HG02678 (cell line): ENCODE data around the gene IGF2R.

Source experiments
- ATAC-seq: cut with Tn5 transposase; IDR thresholded peaks from one replicate; pipeline ENCODE4 v1.9.1; 2021; ENCODE audit warnings: mild to moderate bottlenecking, moderate library complexity; ENCODE audit not compliant: unreplicated experiment

Gene IGF2R

GRCh38 chr6:160070427-160070826 is 101.5 kb downstream of the IGF2R start:
- peak; percentile 57 for ATAC-seq

- ATAC-seq = no peak
These were observed 101.9 kb downstream of the IGF2R start for GRCh38 chr6:160070831-160071230.

- no peak for ATAC-seq
These were observed 103.2 kb downstream of the IGF2R start for GRCh38 chr6:160071805-160072690.

GRCh38 chr6:160073272-160073671 is 104.4 kb downstream of the IGF2R start:
- no peak for ATAC-seq

GRCh38 chr6:160076009-160076408 is 107.1 kb downstream of the IGF2R start:
- no peak for ATAC-seq

GRCh38 chr6:160077024-160077423 is 108.1 kb downstream of the IGF2R start:
- ATAC-seq = no peak

- no peak for ATAC-seq
These were observed 108.6 kb downstream of the IGF2R start for GRCh38 chr6:160077526-160077925.

- no peak for ATAC-seq
These were observed 110.2 kb downstream of the IGF2R start for GRCh38 chr6:160078883-160079685.

GRCh38 chr6:160079686-160080043 is 110.8 kb downstream of the IGF2R start:
- no peak for ATAC-seq

- ATAC-seq = no peak
These were observed 111.2 kb downstream of the IGF2R start for GRCh38 chr6:160080097-160080496.

GRCh38 chr6:160081398-160081797 is 112.5 kb downstream of the IGF2R start:
- no peak for ATAC-seq

- ATAC-seq = no peak
These were observed 113.7 kb downstream of the IGF2R start for GRCh38 chr6:160082627-160083026.

GRCh38 chr6:160084198-160084776 is 115.4 kb downstream of the IGF2R start:
- ATAC-seq = no peak

- no peak for ATAC-seq
These were observed 116.3 kb downstream of the IGF2R start for GRCh38 chr6:160085226-160085625.

GRCh38 chr6:160085713-160086505 is 117.0 kb downstream of the IGF2R start:
- ATAC-seq = no peak

- ATAC-seq = no peak
These were observed 117.9 kb downstream of the IGF2R start for GRCh38 chr6:160086754-160087153.

GRCh38 chr6:160088069-160088783 is 119.3 kb downstream of the IGF2R start:
- ATAC-seq = no peak

- no peak for ATAC-seq
These were observed 120.1 kb downstream of the IGF2R start for GRCh38 chr6:160088784-160089533.

GRCh38 chr6:160089534-160089897 is 120.6 kb downstream of the IGF2R start:
- no peak for ATAC-seq
